GM19467 (cell line): Measurements from ENCODE around the gene FBXW7.

Experiments
- ATAC-seq: cut with Tn5 transposase; IDR thresholded peaks from one replicate; pipeline ENCODE4 v1.9.1; 2021; ENCODE audit warnings: mild to moderate bottlenecking, moderate library complexity; ENCODE audit not compliant: unreplicated experiment

Gene FBXW7

GRCh38 chr4:152535903-152536544, at the start of gene FBXW7:
Gene FBXW7, minus strand, starts transcription at chr4:152536092. Its CDS starts 124,289 bp downstream, at chr4:152411803.
- ATAC-seq = peak; percentile 87

GRCh38 chr4:152585023-152585441, 49.1 kb upstream of the FBXW7 start:
- ATAC-seq = no peak

- ATAC-seq = no peak
Observed at GRCh38 chr4:152581536-152582160, 45.8 kb upstream of the FBXW7 start.

GRCh38 chr4:152579916-152580315, 44.0 kb upstream of the FBXW7 start:
- ATAC-seq = no peak

- ATAC-seq = no peak
Observed at GRCh38 chr4:152579107-152579764, 43.3 kb upstream of the FBXW7 start.

GRCh38 chr4:152578670-152579069, 42.8 kb upstream of the FBXW7 start:
- ATAC-seq = no peak

GRCh38 chr4:152577708-152578396, 42.0 kb upstream of the FBXW7 start:
- no peak for ATAC-seq

- no peak for ATAC-seq
Observed at GRCh38 chr4:152575533-152575932, 39.6 kb upstream of the FBXW7 start.

- no peak for ATAC-seq
Observed at GRCh38 chr4:152573861-152574260, 38.0 kb upstream of the FBXW7 start.

GRCh38 chr4:152572417-152573086, 36.7 kb upstream of the FBXW7 start:
- ATAC-seq = no peak

- ATAC-seq = no peak
Observed at GRCh38 chr4:152571770-152572169, 35.9 kb upstream of the FBXW7 start.

- no peak for ATAC-seq
Observed at GRCh38 chr4:152571296-152571695, 35.4 kb upstream of the FBXW7 start.

GRCh38 chr4:152565333-152565732, 29.4 kb upstream of the FBXW7 start:
- no peak for ATAC-seq

GRCh38 chr4:152564336-152564735, 28.4 kb upstream of the FBXW7 start:
- ATAC-seq = no peak

GRCh38 chr4:152563209-152563608, 27.3 kb upstream of the FBXW7 start:
- no peak for ATAC-seq

- no peak for ATAC-seq
Observed at GRCh38 chr4:152559641-152560040, 23.7 kb upstream of the FBXW7 start.

- ATAC-seq = no peak
Observed at GRCh38 chr4:152558396-152558795, 22.5 kb upstream of the FBXW7 start.

GRCh38 chr4:152556834-152557233, 20.9 kb upstream of the FBXW7 start:
- no peak for ATAC-seq

- no peak for ATAC-seq
Observed at GRCh38 chr4:152556283-152556682, 20.4 kb upstream of the FBXW7 start.

GRCh38 chr4:152554742-152555141, 18.9 kb upstream of the FBXW7 start:
- no peak for ATAC-seq

- peak; percentile 46 for ATAC-seq
Observed at GRCh38 chr4:152550687-152551086, 14.8 kb upstream of the FBXW7 start.
